Bronchial epithelial cell (primary cell): ENCODE data around the gene RAB21. TPM values are rescaled to one million over a fixed set of nuclear protein-coding genes. Genes with fewer than 3 reads are reported as not detected.

Experiments used
- DNase-seq: peaks from one replicate; pipeline ENCODE4 v3.0.0-alpha.2; 2010; ENCODE audit warnings: low read depth
- FAIRE-seq: peaks from 2 replicates; lab custom pipeline; 2011; peaks lifted over from hg19 to GRCh38; lab: Jason Lieb, UNC
- H3K27me3 ChIP-seq: 2 replicates; pipeline ENCODE4 v1.5.1; 2011; ENCODE audit warnings: low read length; ENCODE audit not compliant: control insufficient read depth, insufficient read depth
- H3K36me3 ChIP-seq: 2 replicates; pipeline ENCODE4 v1.5.1; 2011; ENCODE audit warnings: low read length; ENCODE audit not compliant: control insufficient read depth, insufficient read depth
- H3K4me3 ChIP-seq: 2 replicates; pipeline ENCODE4 v1.5.1; 2011; ENCODE audit warnings: mild to moderate bottlenecking, low read depth, low read length, control low read depth
- CTCF ChIP-seq: IDR thresholded peaks from 2 replicates; pipeline ENCODE4 v1.5.1; 2011; ENCODE audit warnings: mild to moderate bottlenecking, moderate library complexity, low read length, control low read depth, inconsistent platforms; ENCODE audit not compliant: insufficient read depth, severe bottlenecking
- total RNA-seq: library from RNA; depleted of rRNA; stranded (reverse); fragments of >200 nt; gene quantifications from 2 replicates; pipeline ENCODE4 v1.2.1, GENCODE V29; 2014

The RAB21 gene
- total RNA-seq, 1 donor from 2014 or later = 27.9 TPM

- TF ChIP-seq CTCF = no peak
- Histone ChIP-seq H3K27me3 (no peaks in the 10 kb centered on the region), H3K36me3 (no peaks in the 10 kb centered on the region), H3K4me3 (peak overlapping the region; percentile 59)
- no peak for FAIRE-seq
- DNase-seq = no peak
These were observed 84.0 kb downstream of the RAB21 start for GRCh38 chr12:71838676-71839075.

GRCh38 chr12:71840231-71840847 lies 85.7 kb downstream of the RAB21 start:
- peak; percentile 92 for DNase-seq
- Histone ChIP-seq H3K4me3 (peak overlapping the region; percentile 59), H3K27me3 (no peaks in the 10 kb centered on the region), H3K36me3 (no peaks in the 10 kb centered on the region)
- TF ChIP-seq CTCF = no peak
- no peak for FAIRE-seq

GRCh38 chr12:71846322-71846940 lies 91.8 kb downstream of the RAB21 start:
- FAIRE-seq = no peak
- peak; percentile 37 for TF ChIP-seq CTCF
- Histone ChIP-seq H3K27me3 (no peaks in the 10 kb centered on the region), H3K4me3 (no peak overlapping the region), H3K36me3 (no peaks in the 10 kb centered on the region)
- DNase-seq = peak; percentile 55

- H3K36me3 ChIP-seq = no peaks in the 10 kb centered on the region
- DNase-seq = peak; percentile 78
- no peak for FAIRE-seq
- no peak for TF ChIP-seq CTCF
- H3K27me3 ChIP-seq = no peaks in the 10 kb centered on the region
- H3K4me3 ChIP-seq = no peak overlapping the region
These were observed 93.5 kb downstream of the RAB21 start for GRCh38 chr12:71848212-71848611.

GRCh38 chr12:71849109-71849851 lies 94.6 kb downstream of the RAB21 start:
- Histone ChIP-seq H3K36me3 (no peaks in the 10 kb centered on the region), H3K27me3 (no peaks in the 10 kb centered on the region), H3K4me3 (no peak overlapping the region)
- FAIRE-seq (no peak), DNase-seq (no peak)
- no peak for TF ChIP-seq CTCF

Other genes starting within 250 kb of the RAB21 start
- gene ZFC3H1, start 91.0 kb upstream of the RAB21 start, total RNA-seq = 22.1 and 23.0 TPM in 2 replicates
- gene THAP2, start 90.6 kb upstream of the RAB21 start, total RNA-seq = 2.6 and 4.2 TPM in 2 replicates
- 37.6 and 40.3 TPM in 2 replicates for gene TMEM19, start 68.8 kb upstream of the RAB21 start, total RNA-seq
- 11.5 and 15.8 TPM in 2 replicates for gene TBC1D15, start 84.9 kb downstream of the RAB21 start, total RNA-seq
- gene TPH2, start 184.0 kb downstream of the RAB21 start, total RNA-seq = not detected in 2 replicates